T-helper 17 cell (primary cell): ENCODE data around the gene ASPDH. TPM values are rescaled to one million over a fixed set of nuclear protein-coding genes. Genes with fewer than 3 reads are reported as not detected.
"Not testable (repeated sequence)": the region's sequence is repeated elsewhere in the genome, so short reads cannot be mapped to it uniquely, and the experiment has no call there.

ENCODE experiments used
- ATAC-seq: fragments of 150-1000 bp; cut with Tn5 transposase; 2 replicates; pipeline ENCODE4 v1.10.0; 2021; ENCODE audit warnings: mild to moderate bottlenecking, moderate library complexity
- DNase-seq, 3 donors: peaks; one replicate each; pipeline versions ENCODE4 v3.0.0 to v3.0.0-alpha.2; 2020 to 2021
- H3K9me3 ChIP-seq: one replicate; pipeline ENCODE4 v1.7.0; 2013; ENCODE audit warnings: low read length, mild to moderate bottlenecking; ENCODE audit not compliant: control insufficient read depth, poor library complexity, severe bottlenecking
- H3K27ac Mint-ChIP-seq: one replicate; pipeline ENCODE4 v1.8.0; 2022; ENCODE audit warnings: mild to moderate bottlenecking, moderate library complexity, mixed read lengths
- H3K27me3 Mint-ChIP-seq: one replicate; pipeline ENCODE4 v1.8.0; 2022; ENCODE audit warnings: mixed read lengths
- H3K36me3 Mint-ChIP-seq: one replicate; pipeline ENCODE4 v1.8.0; 2022; ENCODE audit warnings: low read depth, mixed read lengths
- H3K4me1 Mint-ChIP-seq: one replicate; pipeline ENCODE4 v1.8.0; 2022; ENCODE audit warnings: mild to moderate bottlenecking, mixed read lengths
- H3K4me3 Mint-ChIP-seq: one replicate; pipeline ENCODE4 v1.8.0; 2022; ENCODE audit warnings: mild to moderate bottlenecking, moderate library complexity, mixed read lengths
- total RNA-seq, 4 donors: library from RNA in 2 of 4; stranded (reverse) in 2 of 4; gene quantifications; one replicate each; pipeline ENCODE4 v1.2.3 and lab custom pipeline; 2022 to 2026

The ASPDH gene
- total RNA-seq, 2 donors from 2014 or later: not detected

- Mint-ChIP-seq H3K36me3 (peaks cover 3% of the 10 kb centered on the region), H3K4me3 (no peak overlapping the region), H3K4me1 (peaks cover 31% of the 10 kb centered on the region)
Measured at GRCh38 chr19:50479761-50480251, 33.9 kb downstream of the ASPDH start.

GRCh38 chr19:50478901-50479715 is 34.6 kb downstream of the ASPDH start:
- no peak overlapping the region for H3K27ac Mint-ChIP-seq
- H3K9me3 ChIP-seq: no peaks in the 10 kb centered on the region
- H3K4me3 Mint-ChIP-seq: peak overlapping the region; percentile 19
- DNase-seq (no peak), ATAC-seq (no peak)
- no peaks in the 10 kb centered on the region for H3K27me3 Mint-ChIP-seq
- H3K36me3 Mint-ChIP-seq: peaks cover 3% of the 10 kb centered on the region
- H3K4me1 Mint-ChIP-seq: peaks cover 31% of the 10 kb centered on the region

More at GRCh38 chr19:50479761-50480251, 33.9 kb downstream of the ASPDH start:
- Mint-ChIP-seq H3K27me3 (no peaks in the 10 kb centered on the region), H3K27ac (no peak overlapping the region)
- no peak for ATAC-seq
- H3K9me3 ChIP-seq: no peaks in the 10 kb centered on the region
- no peak for DNase-seq

- Mint-ChIP-seq H3K4me1 (peaks cover 26% of the 10 kb centered on the region), H3K27me3 (no peaks in the 10 kb centered on the region), H3K4me3 (peak overlapping the region; percentile 98), H3K27ac (peak overlapping the region; percentile 93), H3K36me3 (peaks cover 3% of the 10 kb centered on the region)
- DNase-seq (no peak), ATAC-seq (no peak)
- H3K9me3 ChIP-seq: no peaks in the 10 kb centered on the region
Measured at GRCh38 chr19:50477751-50478515, 35.8 kb downstream of the ASPDH start.

- peak overlapping the region; percentile 98 for H3K4me3 Mint-ChIP-seq
- ATAC-seq: no peak
- H3K36me3 Mint-ChIP-seq: peaks cover 3% of the 10 kb centered on the region
- peak overlapping the region; percentile 93 for H3K27ac Mint-ChIP-seq
- DNase-seq: no peak
- H3K4me1 Mint-ChIP-seq: peaks cover 26% of the 10 kb centered on the region
- no peaks in the 10 kb centered on the region for H3K27me3 Mint-ChIP-seq
- no peaks in the 10 kb centered on the region for H3K9me3 ChIP-seq
Measured at GRCh38 chr19:50476907-50477238, 36.8 kb downstream of the ASPDH start.

GRCh38 chr19:50476224-50476906 is 37.3 kb downstream of the ASPDH start, which contains the start of the genes EMC10 and GARIN5A:
TSS of gene EMC10 (plus strand) at chr19:50476507. CDS start at chr19:50476545, 38 bp downstream.
TSS of gene GARIN5A (minus strand) at chr19:50476848. CDS start at chr19:50476388, 460 bp downstream.
- Mint-ChIP-seq H3K4me1 (peaks cover 26% of the 10 kb centered on the region), H3K36me3 (peaks cover 3% of the 10 kb centered on the region), H3K27ac (peak within 1 kb of the TSS; percentile 93), H3K4me3 (peak within 1 kb of the TSS; percentile 98), H3K27me3 (no peaks in the 10 kb centered on the region)
- peak; percentile 88 to 93 (median 90) for DNase-seq
- peak; percentile 94 for ATAC-seq
- H3K9me3 ChIP-seq: no peaks in the 10 kb centered on the region

GRCh38 chr19:50475736-50476223 is 37.9 kb downstream of the ASPDH start:
- Mint-ChIP-seq H3K4me3 (peak overlapping the region; percentile 98), H3K4me1 (peaks cover 23% of the 10 kb centered on the region), H3K27me3 (no peaks in the 10 kb centered on the region), H3K36me3 (peaks cover 3% of the 10 kb centered on the region), H3K27ac (peak overlapping the region; percentile 93)
- DNase-seq (no peak), ATAC-seq (no peak)
- no peaks in the 10 kb centered on the region for H3K9me3 ChIP-seq

GRCh38 chr19:50475101-50475568 is 38.6 kb downstream of the ASPDH start:
- H3K27ac Mint-ChIP-seq: peak overlapping the region; percentile 93
- H3K4me3 Mint-ChIP-seq: peak overlapping the region; percentile 98
- DNase-seq (no peak), ATAC-seq (no peak)
- no peaks in the 10 kb centered on the region for H3K27me3 Mint-ChIP-seq
- peaks cover 22% of the 10 kb centered on the region for H3K4me1 Mint-ChIP-seq
- H3K36me3 Mint-ChIP-seq: peaks cover 3% of the 10 kb centered on the region
- no peaks in the 10 kb centered on the region for H3K9me3 ChIP-seq

- not testable (repeated sequence) for H3K36me3 Mint-ChIP-seq, ATAC-seq, H3K27me3 Mint-ChIP-seq, H3K4me3 Mint-ChIP-seq, H3K9me3 ChIP-seq, H3K27ac Mint-ChIP-seq, DNase-seq
- H3K4me1 Mint-ChIP-seq: peaks cover 20% of the 10 kb centered on the region
Measured at GRCh38 chr19:50473336-50473735, 40.4 kb downstream of the ASPDH start.

GRCh38 chr19:50468818-50469217 is 44.9 kb downstream of the ASPDH start:
- Mint-ChIP-seq H3K4me3 (no peak overlapping the region), H3K27me3 (peaks cover 16% of the 10 kb centered on the region), H3K36me3 (no peaks in the 10 kb centered on the region), H3K27ac (no peak overlapping the region), H3K4me1 (no peaks in the 10 kb centered on the region)
- H3K9me3 ChIP-seq: no peaks in the 10 kb centered on the region
- ATAC-seq (no peak), DNase-seq (no peak)

GRCh38 chr19:50467566-50467965 is 46.1 kb downstream of the ASPDH start:
- peaks cover 27% of the 10 kb centered on the region for H3K27me3 Mint-ChIP-seq
- no peaks in the 10 kb centered on the region for H3K4me1 Mint-ChIP-seq
- peaks cover 3% of the 10 kb centered on the region for H3K36me3 Mint-ChIP-seq
- DNase-seq (no peak), ATAC-seq (no peak)
- no peaks in the 10 kb centered on the region for H3K9me3 ChIP-seq
- no peak overlapping the region for H3K27ac Mint-ChIP-seq
- no peak overlapping the region for H3K4me3 Mint-ChIP-seq

GRCh38 chr19:50466706-50467039 is 47.0 kb downstream of the ASPDH start:
- Mint-ChIP-seq H3K27me3 (peaks cover 31% of the 10 kb centered on the region), H3K4me3 (no peak overlapping the region), H3K27ac (no peak overlapping the region), H3K36me3 (peaks cover 3% of the 10 kb centered on the region), H3K4me1 (no peaks in the 10 kb centered on the region)
- DNase-seq: no peak
- no peak for ATAC-seq
- no peaks in the 10 kb centered on the region for H3K9me3 ChIP-seq

- peaks cover 31% of the 10 kb centered on the region for H3K27me3 Mint-ChIP-seq
- ATAC-seq: no peak
- H3K4me1 Mint-ChIP-seq: peaks cover 2% of the 10 kb centered on the region
- DNase-seq: no peak
- H3K36me3 Mint-ChIP-seq: peaks cover 3% of the 10 kb centered on the region
- H3K27ac Mint-ChIP-seq: no peak overlapping the region
- no peaks in the 10 kb centered on the region for H3K9me3 ChIP-seq
- H3K4me3 Mint-ChIP-seq: no peak overlapping the region
Measured at GRCh38 chr19:50465986-50466705, 47.6 kb downstream of the ASPDH start.
